GM15510 (cell line): Measurements from ENCODE around the gene CXCL8.

Experiments
- POLR2A ChIP-seq: IDR thresholded peaks from 3 replicates; pipeline ENCODE4 v1.6.1; 2011; ENCODE audit warnings: borderline replicate concordance; ENCODE audit not compliant: insufficient read length; ENCODE audit errors: extremely low read depth

CXCL8 gene

DNA sequence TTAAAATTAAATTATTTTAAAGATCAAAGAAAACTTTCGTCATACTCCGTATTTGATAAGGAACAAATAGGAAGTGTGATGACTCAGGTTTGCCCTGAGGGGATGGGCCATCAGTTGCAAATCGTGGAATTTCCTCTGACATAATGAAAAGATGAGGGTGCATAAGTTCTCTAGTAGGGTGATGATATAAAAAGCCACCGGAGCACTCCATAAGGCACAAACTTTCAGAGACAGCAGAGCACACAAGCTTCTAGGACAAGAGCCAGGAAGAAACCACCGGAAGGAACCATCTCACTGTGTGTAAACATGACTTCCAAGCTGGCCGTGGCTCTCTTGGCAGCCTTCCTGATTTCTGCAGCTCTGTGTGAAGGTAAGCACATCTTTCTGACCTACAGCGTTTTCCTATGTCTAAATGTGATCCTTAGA is at the start of gene CXCL8:
TSS of gene CXCL8 (plus strand) at position 217 of the 426 bp plus-strand sequence. CDS start at position 307, 90 bp downstream.
- TF ChIP-seq POLR2A = no peak

DNA sequence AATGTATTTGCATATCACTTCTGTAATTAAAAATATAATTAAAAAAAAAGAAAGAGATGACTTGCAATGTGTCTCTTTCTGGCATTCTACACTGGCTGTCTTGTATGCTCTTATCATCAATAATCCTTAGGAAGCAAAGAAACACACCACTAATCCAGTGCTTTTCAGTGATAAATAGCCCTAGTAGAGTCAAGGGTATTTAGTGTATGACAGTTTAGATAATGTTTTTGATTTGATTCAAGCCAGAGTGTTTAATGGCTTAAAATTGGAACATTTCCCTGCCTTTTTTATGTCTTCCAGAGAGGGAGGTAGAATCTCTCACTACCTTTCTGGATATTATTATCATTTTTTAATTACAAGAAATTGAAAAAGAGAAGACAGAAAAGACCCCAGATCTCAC is 48.6 kb upstream of the CXCL8 start:
- no peak for TF ChIP-seq POLR2A

DNA sequence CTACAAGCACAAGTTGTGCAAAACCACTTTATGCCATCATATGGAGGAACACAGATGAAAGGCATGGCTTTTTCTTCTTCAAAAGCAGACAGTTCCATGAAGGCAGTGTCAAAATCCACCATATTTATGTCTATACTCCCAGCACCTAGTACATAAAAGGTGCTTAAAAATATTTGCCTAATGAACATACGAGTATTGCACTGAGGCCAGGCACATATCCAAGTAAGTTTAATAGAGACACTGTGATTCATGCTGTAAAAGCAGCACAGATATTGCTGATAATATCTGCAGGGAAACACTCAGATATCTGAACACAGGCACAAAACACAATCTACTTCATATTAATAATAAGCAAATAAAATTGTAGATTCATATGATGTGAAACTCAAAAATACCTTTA is 48.1 kb upstream of the CXCL8 start:
- no peak for TF ChIP-seq POLR2A

GRCh38 chr4:73692701-73693100 is 47.7 kb upstream of the CXCL8 start:
- no peak for TF ChIP-seq POLR2A

- no peak for TF ChIP-seq POLR2A
Measured at GRCh38 chr4:73693811-73694210, 46.6 kb upstream of the CXCL8 start.

GRCh38 chr4:73698217-73698616 is 42.2 kb upstream of the CXCL8 start:
- TF ChIP-seq POLR2A = no peak

- no peak for TF ChIP-seq POLR2A
Measured at GRCh38 chr4:73701116-73701515, 39.3 kb upstream of the CXCL8 start.

DNA sequence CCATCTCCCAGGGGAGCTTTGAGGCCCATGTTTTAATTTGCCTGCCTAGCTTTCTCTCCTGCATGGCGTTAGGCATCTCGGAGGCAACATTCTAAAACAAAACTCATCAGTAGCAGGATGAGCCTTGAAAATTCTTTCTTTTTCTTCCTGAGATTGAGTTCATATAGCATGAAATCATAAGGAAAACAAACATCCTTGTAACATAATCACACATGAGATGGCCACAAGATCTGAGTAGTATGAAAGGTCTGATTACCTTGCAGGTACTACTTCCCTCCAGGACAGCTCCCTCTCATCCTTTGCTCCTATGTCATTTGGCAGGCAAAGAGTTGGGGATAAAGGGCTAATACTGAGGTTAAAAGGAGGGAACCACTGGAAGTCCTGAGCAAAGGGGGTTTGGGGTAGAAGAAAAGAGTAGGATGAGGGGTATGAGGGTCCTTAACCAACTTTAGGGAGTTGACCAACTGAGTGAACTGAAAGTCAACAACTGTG is 37.5 kb upstream of the CXCL8 start:
- TF ChIP-seq POLR2A = no peak

DNA sequence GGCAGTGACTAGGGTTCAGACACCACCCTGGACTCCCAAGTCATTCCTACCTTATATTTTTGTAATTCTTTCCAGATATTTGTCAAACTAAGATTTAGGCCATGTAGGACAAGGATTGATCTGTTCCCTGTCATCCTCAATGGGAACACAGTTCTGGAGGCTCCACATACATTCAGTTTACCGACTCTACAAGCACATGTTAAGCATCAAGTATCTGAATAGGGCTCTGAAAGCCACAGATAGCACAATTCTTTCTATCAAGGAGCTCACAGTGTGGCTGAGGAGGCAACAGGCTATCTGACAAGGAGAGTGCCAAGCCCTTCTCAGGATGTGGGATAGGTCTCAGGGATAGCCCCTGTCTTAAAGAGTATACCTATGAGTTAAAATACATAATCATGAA is 37.0 kb upstream of the CXCL8 start:
- TF ChIP-seq POLR2A = no peak

DNA sequence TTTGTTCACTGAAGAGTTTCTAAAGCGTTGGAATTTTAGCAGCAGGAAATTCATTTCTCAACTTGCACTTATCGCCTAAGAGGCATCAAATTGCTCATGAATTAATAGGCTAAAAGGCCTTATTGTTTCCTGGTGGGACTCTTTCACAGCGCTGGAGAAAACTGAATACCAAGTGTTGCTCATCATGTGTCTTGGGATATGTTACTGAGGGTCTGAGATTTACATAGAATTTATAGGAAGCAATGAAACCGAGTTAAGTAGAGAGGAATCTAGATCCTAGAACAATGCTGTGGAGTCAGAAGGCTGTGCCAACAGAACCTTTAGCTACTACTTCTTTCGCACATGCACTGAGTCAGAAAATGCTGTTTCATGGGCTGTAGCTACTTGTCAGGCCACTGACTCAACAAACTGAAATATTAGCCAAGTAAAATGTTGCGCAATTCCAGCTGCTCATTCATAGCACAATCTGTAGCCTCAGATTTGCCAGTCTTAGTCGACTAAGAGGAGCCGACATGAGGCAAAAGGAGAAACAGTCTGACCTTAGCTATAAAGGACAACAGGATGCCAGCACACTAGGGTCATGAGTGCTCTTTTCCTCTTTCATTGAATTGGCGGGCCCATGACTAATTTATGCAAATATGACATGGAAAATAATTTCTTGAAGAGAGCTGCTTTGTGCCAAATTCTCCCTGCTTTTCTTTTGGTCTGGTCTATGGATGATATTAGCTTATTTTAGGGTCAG is 35.9 kb upstream of the CXCL8 start:
- no peak for TF ChIP-seq POLR2A

GRCh38 chr4:73705056-73705432 is 35.3 kb upstream of the CXCL8 start:
- TF ChIP-seq POLR2A = no peak

- no peak for TF ChIP-seq POLR2A
Measured at GRCh38 chr4:73705721-73706120, 34.6 kb upstream of the CXCL8 start.

DNA sequence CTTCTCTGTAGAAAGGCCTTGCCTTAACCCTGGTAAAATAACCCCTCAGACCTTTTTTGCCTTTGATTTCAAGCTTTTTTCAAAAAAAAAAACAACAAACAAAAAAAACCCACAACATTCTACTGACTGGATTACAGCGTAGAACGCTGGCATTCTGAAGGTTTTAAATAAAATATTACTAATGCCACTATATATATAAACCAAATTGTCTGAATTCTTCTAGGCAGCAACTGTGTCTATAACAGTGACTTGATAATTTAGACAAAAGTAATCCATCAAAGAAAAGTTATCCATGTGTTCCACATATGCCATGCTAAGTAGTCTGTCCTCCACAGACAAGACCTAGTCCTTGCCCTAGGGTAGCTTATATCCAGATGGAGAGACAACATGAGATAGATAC is 33.6 kb upstream of the CXCL8 start:
- TF ChIP-seq POLR2A = no peak

GRCh38 chr4:73707269-73707875 is 33.0 kb upstream of the CXCL8 start:
- TF ChIP-seq POLR2A = no peak

- TF ChIP-seq POLR2A = no peak
Measured at GRCh38 chr4:73707918-73708577, 32.3 kb upstream of the CXCL8 start.
